ENCODE results near the gene XPNPEP3.

GRCh38 chr22:40853961-40854360, 3.0 kb upstream of the XPNPEP3 start:
- no peak for TF ChIP-seq CHD1 (IDR thresholded peaks at IDR 0.05; ENCODE audit: low read depth, low read length)
- no peak for TF ChIP-seq CTCF (conservative IDR thresholded peaks at IDR 0.05; ENCODE audit: low read depth, low read length)
- TF ChIP-seq MAZ (IDR thresholded peaks at IDR 0.05; ENCODE audit: borderline replicate concordance, low read depth, low read length) = no peak
- no peak for TF ChIP-seq POLR2A (IDR thresholded peaks at IDR 0.05; ENCODE audit: low read depth, low read length)
- no peak for TF ChIP-seq MXI1 (IDR thresholded peaks at IDR 0.05; ENCODE audit: borderline replicate concordance, low read depth, low read length)
- no peak for TF ChIP-seq RFX5 (IDR thresholded peaks at IDR 0.05; ENCODE audit: low read depth, low read length)
- TF ChIP-seq BHLHE40 (IDR thresholded peaks at IDR 0.05; ENCODE audit: low read depth, low read length) = no peak
- TF ChIP-seq FOS (IDR thresholded peaks at IDR 0.05; ENCODE audit: low read depth, low read length) = no peak
- TF ChIP-seq, protein P1, sequence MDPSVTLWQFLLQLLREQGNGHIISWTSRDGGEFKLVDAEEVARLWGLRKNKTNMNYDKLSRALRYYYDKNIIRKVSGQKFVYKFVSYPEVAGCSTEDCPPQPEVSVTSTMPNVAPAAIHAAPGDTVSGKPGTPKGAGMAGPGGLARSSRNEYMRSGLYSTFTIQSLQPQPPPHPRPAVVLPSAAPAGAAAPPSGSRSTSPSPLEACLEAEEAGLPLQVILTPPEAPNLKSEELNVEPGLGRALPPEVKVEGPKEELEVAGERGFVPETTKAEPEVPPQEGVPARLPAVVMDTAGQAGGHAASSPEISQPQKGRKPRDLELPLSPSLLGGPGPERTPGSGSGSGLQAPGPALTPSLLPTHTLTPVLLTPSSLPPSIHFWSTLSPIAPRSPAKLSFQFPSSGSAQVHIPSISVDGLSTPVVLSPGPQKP (IDR thresholded peaks at IDR 0.05; ENCODE audit: borderline replicate concordance, low read depth, low read length) = no peak
- TF ChIP-seq SMC3 (IDR thresholded peaks at IDR 0.05; ENCODE audit: low read depth, low read length) = no peak
- no peak for TF ChIP-seq CEBPB (IDR thresholded peaks at IDR 0.05; ENCODE audit: low read depth, low read length)
- TF ChIP-seq, protein P2, sequence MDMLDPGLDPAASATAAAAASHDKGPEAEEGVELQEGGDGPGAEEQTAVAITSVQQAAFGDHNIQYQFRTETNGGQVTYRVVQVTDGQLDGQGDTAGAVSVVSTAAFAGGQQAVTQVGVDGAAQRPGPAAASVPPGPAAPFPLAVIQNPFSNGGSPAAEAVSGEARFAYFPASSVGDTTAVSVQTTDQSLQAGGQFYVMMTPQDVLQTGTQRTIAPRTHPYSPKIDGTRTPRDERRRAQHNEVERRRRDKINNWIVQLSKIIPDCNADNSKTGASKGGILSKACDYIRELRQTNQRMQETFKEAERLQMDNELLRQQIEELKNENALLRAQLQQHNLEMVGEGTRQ (IDR thresholded peaks at IDR 0.05; ENCODE audit: low read depth, low read length) = no peak
